Measurements from ENCODE around the gene SLC6A3. TPM values are rescaled to one million over a fixed set of nuclear protein-coding genes. Genes with fewer than 3 reads are reported as not detected.

SLC6A3 gene
- total RNA-seq, 1 experiment from 2014 or later, result not detected

- no peak for DNase-seq
- H3K27ac Mint-ChIP-seq (ENCODE audit: unreplicated experiment), result no peak overlapping the region
- no peaks in the 10 kb centered on the region for H3K27me3 Mint-ChIP-seq (ENCODE audit: unreplicated experiment)
- intact Hi-C loops (cut with micrococcal nuclease; ENCODE audit: unreplicated experiment), result no loop called here
- no TSS peak for BruUV-seq (replicated peaks)
- H3K4me1 Mint-ChIP-seq (ENCODE audit: low read depth, unreplicated experiment), result no peaks in the 10 kb centered on the region
- no peak for TF ChIP-seq CTCF (IDR thresholded peaks at IDR 0.05; ENCODE audit: unreplicated experiment)
- CTCF ChIA-PET, result no interaction called here
- H3K36me3 Mint-ChIP-seq (ENCODE audit: insufficient read depth, unreplicated experiment), result peaks cover 13% of the 10 kb centered on the region
- no peaks in the 10 kb centered on the region for H3K9me3 Mint-ChIP-seq (ENCODE audit: low read depth, unreplicated experiment)
- H3K4me3 Mint-ChIP-seq (ENCODE audit: low read depth, unreplicated experiment), result no peak overlapping the region
These were observed 37.8 kb upstream of the SLC6A3 start for GRCh38 chr5:1483064-1483463.

- intact Hi-C loops (cut with micrococcal nuclease; ENCODE audit: unreplicated experiment), result no loop called here
- no peak overlapping the region for H3K27ac Mint-ChIP-seq (ENCODE audit: unreplicated experiment)
- no peak for TF ChIP-seq CTCF (IDR thresholded peaks at IDR 0.05; ENCODE audit: unreplicated experiment)
- no peaks in the 10 kb centered on the region for H3K9me3 Mint-ChIP-seq (ENCODE audit: low read depth, unreplicated experiment)
- CTCF ChIA-PET, result no interaction called here
- H3K27me3 Mint-ChIP-seq (ENCODE audit: unreplicated experiment), result no peaks in the 10 kb centered on the region
- H3K4me3 Mint-ChIP-seq (ENCODE audit: low read depth, unreplicated experiment), result no peak overlapping the region
- no TSS peak for BruUV-seq (replicated peaks)
- H3K4me1 Mint-ChIP-seq (ENCODE audit: low read depth, unreplicated experiment), result no peaks in the 10 kb centered on the region
- DNase-seq, result no peak
- peaks cover 13% of the 10 kb centered on the region for H3K36me3 Mint-ChIP-seq (ENCODE audit: insufficient read depth, unreplicated experiment)
These were observed 36.7 kb upstream of the SLC6A3 start for GRCh38 chr5:1481959-1482331.

- no peak for TF ChIP-seq CTCF (IDR thresholded peaks at IDR 0.05; ENCODE audit: unreplicated experiment)
- Mint-ChIP-seq H3K4me3 (ENCODE audit: low read depth, unreplicated experiment) (peak overlapping the region; percentile 3), H3K27me3 (ENCODE audit: unreplicated experiment) (no peaks in the 10 kb centered on the region), H3K9me3 (ENCODE audit: low read depth, unreplicated experiment) (no peaks in the 10 kb centered on the region), H3K4me1 (ENCODE audit: low read depth, unreplicated experiment) (no peaks in the 10 kb centered on the region), H3K27ac (ENCODE audit: unreplicated experiment) (no peak overlapping the region), H3K36me3 (ENCODE audit: insufficient read depth, unreplicated experiment) (peaks cover 17% of the 10 kb centered on the region)
- CTCF ChIA-PET, result no interaction called here
- no TSS peak for BruUV-seq (replicated peaks)
- DNase-seq, result no peak
- intact Hi-C loops (cut with micrococcal nuclease; ENCODE audit: unreplicated experiment), result no loop called here
These were observed 36.2 kb upstream of the SLC6A3 start for GRCh38 chr5:1481266-1481958.

GRCh38 chr5:1480806-1481205, 35.6 kb upstream of the SLC6A3 start:
- H3K4me3 Mint-ChIP-seq (ENCODE audit: low read depth, unreplicated experiment), result no peak overlapping the region
- TF ChIP-seq CTCF (IDR thresholded peaks at IDR 0.05; ENCODE audit: unreplicated experiment), result no peak
- H3K4me1 Mint-ChIP-seq (ENCODE audit: low read depth, unreplicated experiment), result no peaks in the 10 kb centered on the region
- intact Hi-C loops (cut with micrococcal nuclease; ENCODE audit: unreplicated experiment), result no loop called here
- no TSS peak for BruUV-seq (replicated peaks)
- DNase-seq, result no peak
- H3K27ac Mint-ChIP-seq (ENCODE audit: unreplicated experiment), result no peak overlapping the region
- H3K36me3 Mint-ChIP-seq (ENCODE audit: insufficient read depth, unreplicated experiment), result peaks cover 14% of the 10 kb centered on the region
- CTCF ChIA-PET, result no interaction called here
- no peaks in the 10 kb centered on the region for H3K27me3 Mint-ChIP-seq (ENCODE audit: unreplicated experiment)
- no peaks in the 10 kb centered on the region for H3K9me3 Mint-ChIP-seq (ENCODE audit: low read depth, unreplicated experiment)
